ENCODE results near the gene VGLL3.

- TF ChIP-seq RFX5 (IDR thresholded peaks at IDR 0.05; ENCODE audit: low read depth, low read length) (no peak), POLR2A (IDR thresholded peaks at IDR 0.05; ENCODE audit: low read depth, low read length) (no peak), CTCF (conservative IDR thresholded peaks at IDR 0.05; ENCODE audit: low read depth, low read length) (no peak), CEBPB (IDR thresholded peaks at IDR 0.05; ENCODE audit: low read depth, low read length) (no peak), FOS (IDR thresholded peaks at IDR 0.05; ENCODE audit: low read depth, low read length) (no peak), RCOR1 (IDR thresholded peaks at IDR 0.05; ENCODE audit: insufficient replicate concordance, low read length) (no peak), MXI1 (IDR thresholded peaks at IDR 0.05; ENCODE audit: borderline replicate concordance, low read depth, low read length) (no peak), RAD21 (IDR thresholded peaks at IDR 0.05; ENCODE audit: low read length) (no peak), MAFK (IDR thresholded peaks at IDR 0.05; ENCODE audit: low read depth, low read length) (no peak), BHLHE40 (IDR thresholded peaks at IDR 0.05; ENCODE audit: low read depth, low read length) (peak; percentile 81), CHD1 (IDR thresholded peaks at IDR 0.05; ENCODE audit: low read depth, low read length) (no peak)
- TF ChIP-seq, protein P1, sequence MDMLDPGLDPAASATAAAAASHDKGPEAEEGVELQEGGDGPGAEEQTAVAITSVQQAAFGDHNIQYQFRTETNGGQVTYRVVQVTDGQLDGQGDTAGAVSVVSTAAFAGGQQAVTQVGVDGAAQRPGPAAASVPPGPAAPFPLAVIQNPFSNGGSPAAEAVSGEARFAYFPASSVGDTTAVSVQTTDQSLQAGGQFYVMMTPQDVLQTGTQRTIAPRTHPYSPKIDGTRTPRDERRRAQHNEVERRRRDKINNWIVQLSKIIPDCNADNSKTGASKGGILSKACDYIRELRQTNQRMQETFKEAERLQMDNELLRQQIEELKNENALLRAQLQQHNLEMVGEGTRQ (IDR thresholded peaks at IDR 0.05; ENCODE audit: low read depth, low read length): no peak
Measured at GRCh38 chr3:86961297-86961696, 29.7 kb downstream of the VGLL3 start.
